Hematopoietic multipotent progenitor cell treated with erythropoietin and hydrocortisone succinate and interleukin-3 and kit ligand, for 6 days (in vitro differentiated cells): Measurements from ENCODE around the gene PLCL1.

ENCODE experiments used
- DNase-seq: peaks from one replicate; pipeline ENCODE4 v3.0.0-alpha.2; 2015

Gene PLCL1

DNA sequence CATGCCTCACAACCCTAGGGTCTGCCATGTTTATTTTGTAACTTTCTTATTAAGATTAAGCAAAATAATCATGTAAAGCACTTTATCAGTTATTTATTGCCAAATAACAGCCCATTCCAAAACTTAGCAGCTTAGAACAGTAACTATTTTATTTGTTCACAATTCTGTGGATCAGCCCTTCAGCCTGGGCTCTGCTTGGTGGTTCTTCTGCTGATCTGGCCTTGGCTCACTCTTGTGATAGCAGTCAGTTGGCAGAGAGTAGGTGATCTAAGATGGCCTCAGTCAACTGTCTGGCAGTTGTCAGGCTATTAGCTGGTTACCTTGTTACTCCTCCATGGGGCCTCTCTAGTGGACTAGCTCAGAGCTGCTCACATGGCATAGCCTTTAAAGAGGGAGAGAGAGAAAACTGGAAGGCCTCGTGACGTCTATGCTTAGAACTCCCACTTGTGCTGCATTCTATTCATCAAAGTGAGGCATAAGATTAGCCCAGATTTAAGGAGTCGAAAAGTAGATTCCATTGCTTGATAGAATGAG is 54.3 kb downstream of the PLCL1 start:
- no peak for DNase-seq

DNA sequence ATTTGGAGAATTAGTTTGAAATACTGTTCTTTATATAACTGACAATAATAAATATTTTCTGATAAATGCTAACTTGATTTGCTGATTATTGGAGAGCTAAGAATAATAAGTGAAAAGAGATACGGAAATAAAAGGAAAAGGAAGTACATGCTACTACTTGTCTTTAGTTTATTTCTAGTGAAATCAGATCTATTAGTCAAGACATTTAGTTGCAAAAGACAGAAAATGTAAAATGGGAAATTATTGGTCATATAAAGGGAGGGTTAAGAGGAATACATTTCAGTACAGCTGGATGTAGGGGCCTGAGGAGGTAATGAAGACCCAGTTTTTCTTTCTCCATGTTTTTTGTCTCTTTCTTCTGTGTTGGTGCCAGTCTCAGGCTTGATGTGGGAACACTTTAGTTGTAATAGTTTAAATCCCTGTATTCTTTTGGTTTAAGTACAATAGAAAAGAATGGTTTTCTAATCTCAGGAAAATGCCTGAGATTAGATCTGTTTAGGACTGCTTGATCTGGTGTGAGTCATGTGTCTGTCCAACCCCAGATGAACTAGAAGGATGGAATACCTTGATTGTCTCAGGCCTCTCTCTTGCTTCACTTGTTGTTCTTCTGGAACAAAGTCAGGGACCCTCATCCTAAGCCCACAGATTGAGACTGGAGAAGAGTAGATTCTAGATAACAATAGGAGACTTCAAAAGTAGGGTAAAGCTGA is 58.0 kb downstream of the PLCL1 start:
- DNase-seq = no peak

DNA sequence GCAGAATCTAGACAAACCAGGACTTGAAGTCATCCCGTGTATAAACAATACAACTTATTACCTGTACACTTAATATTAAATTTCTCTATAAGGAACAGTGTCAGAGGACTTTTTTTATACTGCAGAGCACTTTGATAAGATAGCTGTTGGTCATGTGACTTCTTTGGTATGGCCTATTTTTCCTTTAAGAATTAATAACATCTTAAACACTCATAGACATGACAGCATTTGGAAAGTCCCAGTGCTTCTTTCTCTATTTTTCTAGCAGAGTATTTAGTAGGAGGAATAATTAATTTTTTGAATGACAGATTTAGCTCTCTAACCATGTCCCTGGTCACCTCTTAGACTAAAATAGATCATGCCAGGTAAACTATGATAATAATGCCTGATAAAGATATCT is 59.4 kb downstream of the PLCL1 start:
- DNase-seq = no peak

DNA sequence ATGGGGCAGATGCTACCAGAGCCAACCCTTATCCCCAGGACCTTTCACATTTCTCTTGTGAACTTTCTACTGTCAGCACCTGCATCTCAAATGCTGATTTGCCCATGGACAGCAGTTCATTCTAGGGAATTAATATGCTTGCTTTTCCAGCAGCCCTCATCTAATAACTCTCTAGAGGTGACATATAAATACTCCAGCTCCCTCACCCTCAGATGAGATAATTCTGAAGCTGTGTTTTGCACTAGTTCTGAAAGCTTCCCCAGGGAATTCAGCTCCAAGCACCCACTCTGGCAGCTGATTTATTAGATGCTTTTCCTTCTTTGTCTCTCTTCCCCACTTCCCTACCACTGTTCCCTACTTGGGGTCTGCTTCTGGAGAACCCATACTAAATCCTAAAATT is 62.1 kb downstream of the PLCL1 start:
- DNase-seq = no peak

DNA sequence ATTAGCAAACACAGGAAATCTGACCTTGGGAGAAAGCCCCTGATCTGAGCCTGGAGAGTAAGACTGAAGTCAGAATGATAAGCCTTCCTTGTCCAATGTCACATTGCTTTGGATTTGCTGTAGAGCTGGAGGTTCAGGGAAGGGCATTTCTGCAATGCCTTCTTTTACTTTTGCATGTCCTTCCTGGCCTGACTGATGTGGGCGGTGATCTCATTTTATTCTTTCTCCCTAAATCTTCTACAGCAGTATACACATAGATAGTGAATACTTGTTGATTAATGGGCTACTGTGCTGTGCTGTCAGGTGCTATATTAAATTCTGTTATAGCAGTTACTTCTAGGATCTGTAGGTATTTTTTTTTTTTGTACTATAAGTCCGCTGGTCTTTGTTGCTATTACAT is 62.6 kb downstream of the PLCL1 start:
- DNase-seq = no peak

DNA sequence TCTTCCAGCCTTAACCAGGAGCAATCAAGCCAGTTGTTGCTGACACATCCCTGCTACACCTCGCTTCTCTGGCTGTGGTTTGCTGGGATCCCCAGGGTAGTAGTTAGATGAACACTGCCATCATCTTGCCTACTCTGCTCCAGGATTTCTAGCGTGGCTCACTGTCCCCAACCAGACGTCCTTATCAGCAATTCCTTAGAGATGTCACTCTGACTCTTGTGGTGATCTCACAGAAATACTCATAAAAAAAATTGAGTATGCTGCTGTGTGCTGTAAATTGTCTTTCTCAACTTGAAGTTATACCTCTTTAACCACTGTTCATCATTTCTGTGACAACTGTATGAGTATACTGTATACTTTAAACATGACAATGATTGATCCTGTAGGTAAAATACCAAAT is 63.2 kb downstream of the PLCL1 start:
- DNase-seq = no peak

DNA sequence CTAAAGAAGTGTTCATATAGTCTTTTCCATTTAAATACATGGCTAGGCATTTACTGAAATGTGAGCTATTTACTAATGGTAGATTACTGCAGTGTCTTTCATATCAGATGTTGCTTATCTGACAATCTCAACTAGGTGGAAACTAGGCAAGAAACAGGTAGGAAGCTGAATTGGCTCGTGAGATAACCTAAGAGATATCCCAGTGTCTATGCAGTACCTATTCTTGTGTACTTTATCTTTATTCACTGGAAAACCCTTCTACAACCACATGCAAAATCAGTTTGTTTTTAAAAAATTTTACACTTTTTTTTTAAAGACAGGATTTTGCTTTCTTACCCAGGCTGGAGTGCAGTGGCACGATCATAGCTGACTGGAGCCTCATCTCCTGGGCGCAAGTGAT is 63.8 kb downstream of the PLCL1 start:
- no peak for DNase-seq

DNA sequence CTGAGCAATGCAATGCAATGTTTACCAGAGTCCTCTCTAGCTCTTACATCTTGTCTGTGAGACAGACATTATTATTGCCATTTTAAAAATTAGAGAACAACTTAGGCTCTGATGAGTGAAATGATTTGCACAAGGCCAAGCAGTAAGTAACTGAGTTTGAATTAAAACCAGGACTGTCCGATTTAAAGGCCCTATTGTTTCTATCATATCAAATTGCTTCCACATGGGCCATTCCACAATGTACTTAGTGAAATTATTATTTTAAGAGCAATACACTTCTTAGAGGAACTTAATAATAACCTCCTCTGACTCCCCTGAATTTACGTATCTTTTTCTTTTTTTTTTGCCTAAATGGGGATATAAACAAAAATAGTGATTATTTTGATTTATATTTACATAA is 64.6 kb downstream of the PLCL1 start:
- no peak for DNase-seq

DNA sequence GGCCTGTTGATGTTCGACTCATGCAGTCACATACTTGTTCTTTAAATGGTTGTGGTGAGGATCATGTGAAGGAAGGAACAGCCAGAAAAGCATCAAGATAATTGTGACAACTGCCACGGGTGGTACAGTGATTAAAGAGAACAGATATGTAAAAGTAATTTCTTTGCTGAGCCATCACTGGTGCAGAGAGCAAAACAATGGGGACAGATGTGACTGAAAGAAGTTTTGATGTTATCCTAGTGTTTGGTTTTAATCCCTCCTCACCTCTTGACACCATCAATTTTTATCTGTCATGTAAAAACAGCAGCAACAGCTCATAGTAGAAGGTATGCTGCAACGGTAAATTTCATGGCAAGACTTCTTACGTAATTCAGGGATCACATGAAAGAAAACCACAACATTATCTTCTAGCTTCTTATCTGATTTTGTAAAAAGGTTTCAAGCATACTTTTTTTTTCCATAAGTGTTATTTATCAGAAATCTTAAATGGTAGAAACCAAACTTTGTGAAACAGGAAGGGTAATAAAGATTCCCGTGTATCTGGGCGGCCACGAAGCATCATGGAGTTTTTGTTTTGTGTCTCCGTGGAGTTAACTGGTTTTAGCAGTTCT is 65.2 kb downstream of the PLCL1 start:
- peak; percentile 68 for DNase-seq

DNA sequence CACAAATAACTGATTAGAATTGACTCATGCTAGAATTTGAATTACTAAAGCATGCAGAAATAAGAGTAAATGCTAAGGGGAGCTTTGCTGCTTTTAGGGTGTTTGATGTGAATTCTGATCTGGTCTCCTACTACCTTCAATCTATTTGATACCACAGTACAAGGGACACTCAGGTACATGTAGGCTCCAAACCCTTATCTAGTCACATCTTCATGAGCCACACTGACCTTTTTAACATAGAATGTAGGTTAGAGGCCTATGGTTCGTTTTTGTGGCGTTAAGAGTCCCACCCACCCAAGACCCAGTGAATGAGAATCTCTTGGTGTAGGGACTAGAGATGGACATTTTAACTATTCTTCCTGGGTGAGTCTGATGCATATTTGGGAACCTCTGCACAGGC is 65.7 kb downstream of the PLCL1 start:
- no peak for DNase-seq

DNA sequence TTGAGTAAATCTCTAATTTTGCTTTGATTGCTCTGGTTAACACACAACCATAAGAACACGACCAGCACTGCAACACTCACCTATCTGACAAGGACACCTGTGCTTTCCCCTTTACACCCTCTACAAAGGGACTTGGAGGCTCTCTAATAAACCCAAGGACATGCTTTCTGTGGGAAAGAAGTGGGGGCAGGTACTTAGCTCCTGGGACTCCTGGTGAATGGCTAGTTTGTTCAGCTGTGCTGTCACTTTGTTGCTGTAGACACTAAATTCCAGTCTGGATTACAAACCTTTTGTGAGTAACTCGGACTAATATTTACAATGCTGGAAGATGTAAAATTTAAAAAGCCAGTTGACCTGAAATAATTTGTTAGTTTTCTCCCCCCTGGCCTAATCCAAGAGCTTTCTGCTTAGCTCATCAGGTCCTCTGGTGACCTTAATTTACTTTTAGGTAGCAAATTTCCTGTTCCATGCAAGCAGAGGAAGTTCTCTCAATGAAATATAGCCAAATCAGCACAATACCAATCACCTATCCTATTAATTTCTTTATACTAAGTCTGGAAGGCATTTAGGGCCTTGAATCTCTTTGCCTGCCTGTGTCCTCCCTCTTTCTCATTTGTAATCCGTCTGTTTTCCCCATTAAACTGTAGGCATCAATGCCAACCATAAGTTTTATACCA is 67.5 kb downstream of the PLCL1 start:
- no peak for DNase-seq

DNA sequence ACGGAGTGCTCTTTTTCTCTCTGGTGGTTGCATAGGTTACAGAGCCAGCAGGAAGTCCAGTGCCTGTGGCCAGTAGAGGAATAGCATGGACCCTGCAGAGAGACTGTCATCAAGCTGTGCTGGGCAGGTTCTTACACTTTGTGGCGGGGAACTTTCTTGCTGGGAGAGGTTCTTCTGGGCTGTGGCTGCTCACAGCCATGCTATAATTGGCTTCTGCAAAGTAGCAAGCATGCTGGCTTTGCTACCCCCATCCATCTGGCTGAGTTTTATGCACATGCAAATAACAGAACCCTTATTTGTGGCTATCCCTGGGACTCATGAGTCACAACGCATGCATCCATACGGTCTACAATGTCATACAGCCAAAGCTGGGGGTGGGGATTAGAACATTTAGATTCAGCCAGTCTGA is 68.9 kb downstream of the PLCL1 start:
- no peak for DNase-seq

DNA sequence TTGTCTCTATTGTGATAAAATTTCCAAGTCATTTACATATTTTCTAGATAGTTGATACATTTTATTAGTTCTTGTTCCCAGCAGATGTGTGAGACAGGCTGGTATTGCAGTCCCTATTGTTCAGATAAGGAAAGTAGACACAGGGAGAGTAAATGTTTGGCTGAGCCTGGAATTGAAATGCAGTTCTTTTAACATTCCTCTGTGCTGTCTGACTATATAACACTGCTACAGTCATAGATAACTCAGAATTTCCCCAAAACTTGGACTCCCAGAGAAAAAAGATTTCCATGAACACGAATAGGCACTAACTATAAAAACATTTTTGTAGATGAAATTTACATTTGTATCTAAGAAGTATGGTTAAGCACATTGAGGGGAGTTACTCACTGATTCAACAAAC is 71.4 kb downstream of the PLCL1 start:
- DNase-seq = no peak

DNA sequence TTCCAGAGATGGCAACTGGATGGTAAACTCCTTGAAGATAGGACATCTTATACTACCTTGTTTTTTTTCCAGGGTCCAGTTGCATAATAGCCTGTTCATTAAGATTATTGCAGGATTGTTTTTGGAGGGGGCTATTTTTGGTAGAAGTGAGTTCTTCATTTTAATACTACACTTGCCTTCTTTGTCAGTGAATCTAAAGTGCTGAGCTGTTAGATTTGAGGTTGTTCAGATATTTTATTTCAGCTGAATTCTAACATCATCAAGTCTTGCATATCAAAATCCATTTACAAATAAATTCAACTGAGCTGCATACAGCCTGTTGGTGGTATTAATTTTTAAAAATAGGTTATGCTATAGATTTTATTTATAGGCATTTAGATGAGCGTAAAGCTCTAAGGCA is 72.1 kb downstream of the PLCL1 start:
- DNase-seq = no peak

DNA sequence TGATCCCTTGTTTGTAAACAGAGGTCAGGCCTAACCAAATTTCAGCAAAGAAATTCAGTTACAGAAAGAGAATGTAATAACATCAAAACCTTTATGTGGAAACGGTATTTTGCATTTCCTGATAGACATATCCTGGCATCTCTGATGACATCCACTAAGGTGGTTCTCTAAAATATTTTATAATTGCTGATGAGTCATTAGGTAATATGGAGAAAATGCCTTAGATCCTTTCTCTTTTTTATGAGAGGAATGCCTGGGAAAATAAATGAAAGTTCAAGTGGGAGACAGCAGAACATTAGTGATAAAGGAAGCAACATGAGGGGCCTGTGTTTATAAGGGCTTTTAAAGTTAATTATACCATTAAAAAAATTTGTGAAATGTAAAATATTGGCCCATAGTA is 72.6 kb downstream of the PLCL1 start:
- no peak for DNase-seq

DNA sequence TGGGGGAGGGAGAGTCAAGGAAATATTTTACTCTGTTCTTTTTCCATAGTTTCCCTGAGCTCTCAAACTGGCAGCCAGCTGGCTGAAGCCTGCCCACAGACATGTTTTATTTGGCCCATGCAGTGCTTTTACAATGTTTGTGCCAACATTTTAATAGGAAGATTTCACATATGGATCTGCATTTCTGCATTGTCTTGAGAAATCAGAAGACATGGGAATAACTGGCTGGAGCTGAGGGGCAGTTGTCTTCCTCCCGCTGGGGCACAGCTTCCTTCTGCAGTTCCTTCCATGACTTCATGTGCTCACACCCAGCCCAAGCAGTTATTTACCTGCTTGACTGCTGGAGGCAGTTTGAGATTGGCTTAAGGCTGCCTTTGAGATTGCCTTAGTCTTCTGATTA is 74.4 kb downstream of the PLCL1 start:
- no peak for DNase-seq

DNA sequence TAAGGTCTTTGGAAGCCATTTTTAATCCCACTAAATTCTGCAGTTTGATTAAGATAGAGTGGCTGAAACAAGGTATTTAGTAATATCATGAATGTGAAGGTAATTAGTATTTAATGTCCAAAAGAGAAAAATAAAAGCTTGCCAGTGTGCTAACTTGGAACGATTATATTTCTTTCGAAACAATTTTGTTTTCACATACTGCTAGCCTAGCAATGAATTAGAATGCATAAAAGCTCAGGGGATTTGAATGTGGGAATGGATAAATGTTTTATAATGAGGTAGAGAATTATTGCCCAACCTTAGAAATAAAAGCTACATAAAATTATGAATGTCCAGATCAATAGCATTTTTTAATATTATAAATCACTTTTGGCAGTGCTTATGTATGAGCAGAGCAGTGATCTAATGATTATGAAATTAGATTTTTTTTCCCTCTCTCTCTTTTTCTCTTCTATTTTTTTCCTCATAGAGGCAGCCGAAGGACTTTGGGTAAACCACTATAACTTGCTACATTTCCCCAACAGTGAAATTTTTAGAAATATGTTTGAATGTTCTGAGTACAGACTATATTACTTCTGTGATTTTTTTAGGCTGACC is 75.5 kb downstream of the PLCL1 start:
- DNase-seq = no peak

DNA sequence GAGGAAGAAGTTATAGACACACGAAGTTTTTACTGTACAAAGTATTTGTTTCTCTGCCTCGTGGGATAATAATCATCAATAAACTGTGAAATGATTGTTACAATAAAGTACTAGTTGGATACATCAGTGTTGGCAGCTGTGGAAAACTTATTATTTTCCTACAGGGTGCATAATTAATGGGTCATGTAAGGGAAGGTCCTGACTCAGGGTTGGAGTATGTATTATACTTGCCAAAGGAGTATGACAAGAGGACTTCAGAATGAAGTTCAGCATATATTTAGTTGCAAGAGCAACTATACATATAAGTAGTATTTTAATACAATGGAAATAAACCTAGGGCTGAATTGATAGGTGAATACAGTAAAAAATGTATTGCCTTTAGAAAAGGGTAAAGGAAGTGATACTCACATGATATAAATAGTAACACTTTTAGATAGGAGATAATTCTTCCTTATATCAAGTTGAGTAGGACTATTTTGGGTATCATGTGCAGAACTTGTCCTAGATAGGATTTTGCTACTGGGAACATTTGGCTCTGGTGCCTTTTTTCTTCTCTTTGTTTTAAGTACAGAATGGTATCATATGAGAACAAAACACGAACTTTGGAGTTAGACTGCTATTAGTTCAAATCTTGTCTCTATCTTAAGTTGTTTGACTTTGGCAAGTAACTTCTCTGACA is 79.1 kb downstream of the PLCL1 start:
- no peak for DNase-seq

DNA sequence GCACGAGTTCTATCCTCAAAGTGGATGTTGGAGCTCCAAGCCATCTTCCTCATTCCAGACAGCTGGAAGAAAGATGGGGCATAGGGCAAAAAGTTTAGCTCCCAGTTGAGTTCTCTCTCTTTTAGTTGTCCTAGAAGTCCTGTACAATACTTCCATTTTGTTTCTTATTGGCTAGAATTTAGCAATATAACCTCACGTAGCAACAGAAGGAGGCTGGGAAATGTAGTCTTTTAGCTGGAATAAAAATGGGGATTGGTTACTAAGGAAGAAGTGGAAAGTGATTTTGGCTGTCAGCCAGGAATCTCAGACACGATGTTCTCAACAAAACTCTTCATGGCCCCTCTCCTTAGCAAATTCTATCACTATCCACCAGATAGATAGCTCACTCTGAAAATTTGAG is 79.9 kb downstream of the PLCL1 start:
- DNase-seq = no peak

DNA sequence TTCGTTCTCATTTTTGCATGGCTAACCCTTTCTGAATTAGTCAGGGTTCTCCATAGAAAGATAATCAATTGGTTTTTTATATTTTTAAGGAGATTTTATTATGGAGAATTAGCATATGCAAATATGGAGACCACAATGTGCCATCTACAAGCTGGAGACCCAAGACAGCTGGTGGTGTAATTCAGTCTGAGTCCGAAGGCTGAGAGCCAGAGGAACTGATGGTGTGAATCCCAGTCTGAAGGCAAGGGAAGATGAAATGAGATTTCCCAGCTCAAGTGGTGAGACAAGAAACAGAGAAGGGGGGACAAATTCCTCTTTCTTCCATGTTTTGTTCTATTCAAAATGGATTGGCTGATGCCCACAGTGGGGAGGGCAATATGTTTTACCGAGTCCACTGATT is 80.7 kb downstream of the PLCL1 start:
- DNase-seq = no peak

DNA sequence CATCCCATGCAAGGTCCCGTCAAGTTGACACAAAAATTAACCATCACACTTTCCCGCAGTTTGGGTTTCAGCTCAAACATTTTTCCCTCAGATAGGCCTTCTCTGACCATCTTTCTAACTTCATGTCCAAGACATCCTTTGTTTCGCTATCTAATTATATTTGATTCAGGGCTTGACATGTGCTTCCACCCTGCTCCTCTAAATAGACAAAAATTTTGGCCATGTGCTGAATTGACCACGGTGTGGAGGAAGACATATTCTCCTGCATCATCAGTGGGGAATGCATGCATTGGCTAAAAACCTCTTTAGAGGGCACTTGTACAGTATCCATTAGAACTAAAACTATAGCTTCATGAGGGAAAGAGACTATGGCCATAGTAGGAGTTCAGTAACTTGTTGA is 81.2 kb downstream of the PLCL1 start:
- DNase-seq = no peak

DNA sequence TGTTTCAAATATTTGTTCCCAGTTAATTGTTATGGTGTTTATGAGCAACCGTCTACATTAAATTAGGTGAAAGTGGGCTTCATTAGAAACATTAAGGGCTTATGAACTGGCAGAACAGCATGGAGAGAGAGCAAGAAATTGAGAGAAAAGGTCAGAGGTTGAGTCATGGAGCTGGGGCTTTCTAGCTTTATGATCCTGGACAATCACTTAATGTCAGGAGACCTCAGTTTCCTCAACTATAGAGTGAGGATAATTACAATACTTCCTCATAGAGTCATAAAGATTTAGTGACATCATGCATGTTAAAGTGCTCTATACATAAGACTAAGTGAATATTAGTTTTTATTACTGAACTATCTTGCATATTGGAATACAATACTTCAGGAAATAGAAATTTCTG is 83.9 kb downstream of the PLCL1 start:
- DNase-seq = no peak

DNA sequence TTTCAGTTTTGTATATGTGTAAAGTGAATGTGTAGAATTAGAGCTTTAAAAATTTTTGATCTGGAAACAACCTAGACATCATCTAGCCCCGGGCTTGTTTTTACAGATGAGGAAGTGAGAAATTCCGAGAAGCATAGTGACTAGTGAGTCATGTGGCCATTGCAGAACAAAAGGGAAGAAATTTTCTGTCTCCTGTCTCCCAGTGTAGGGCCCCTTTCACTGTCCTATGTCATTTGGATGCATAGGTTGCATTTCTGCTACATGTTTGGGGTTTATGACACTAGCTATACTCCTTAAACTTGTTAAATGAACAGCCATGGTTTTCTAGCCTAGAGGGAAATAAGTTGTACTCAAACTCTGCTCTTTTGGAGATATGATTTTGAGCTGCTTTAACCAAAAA is 84.6 kb downstream of the PLCL1 start:
- DNase-seq = peak; percentile 74
